Thyroid gland (tissue), 4 donors: Measurements from ENCODE around the gene TBC1D22A. TPM values are rescaled to one million over a fixed set of nuclear protein-coding genes. Genes with fewer than 3 reads are reported as not detected.

ENCODE experiments used
- DNase-seq, 2 donors: peaks; one replicate each; pipeline ENCODE4 v3.0.0-alpha.2; 2019
- H3K27ac ChIP-seq, 3 donors: fragments of 200-600 bp; sonication (generic); 1 replicate in 2 of 3; 2 replicates in 1 of 3; pipeline ENCODE4 v1.5.1; 2016 to 2019; ENCODE audit warnings: mild to moderate bottlenecking in 1 of 3, moderate library complexity in 1 of 3
- H3K27me3 ChIP-seq: fragments of 200-600 bp; sonication (generic); one replicate; pipeline ENCODE4 v1.5.1; 2019
- H3K36me3 ChIP-seq, 2 donors: fragments of 200-600 bp; sonication (generic); one replicate each; pipeline ENCODE4 v1.5.1; 2016 to 2019
- H3K4me1 ChIP-seq, 2 donors: fragments of 200-600 bp; sonication (generic); one replicate each; pipeline ENCODE4 v1.5.1; 2017 to 2019
- H3K4me3 ChIP-seq, 3 donors: fragments of 200-600 bp; sonication (generic); replicated peaks in 1 of 3; 1 replicate in 2 of 3; 2 replicates in 1 of 3; pipeline ENCODE4 v1.5.1; 2016; ENCODE audit warnings: mild to moderate bottlenecking in 1 of 3
- H3K9me3 ChIP-seq: fragments of 200-600 bp; sonication (generic); one replicate; pipeline ENCODE4 v1.5.1; 2017
- POLR2A ChIP-seq, 2 donors: fragments of 450-650 bp; IDR thresholded peaks; one replicate each; pipeline ENCODE4 v1.6.1; 2017; ENCODE audit warnings: antibody characterized with exemption in 2 of 2, mild to moderate bottlenecking in 2 of 2, moderate library complexity in 1 of 2
- WGBS, 2 donors: methylation state at CpG; one replicate each; pipeline ENCODE4 v1.1.5; 2017; 5-methylcytosine and 5-hydroxymethylcytosine counted together
- intact Hi-C: fragments of 100-400 bp; cut with DNase I; formaldehyde crosslinking; loops from one replicate; pipeline ENCODE4 v1.15.1; 2023
- total RNA-seq, 4 donors: library from RNA; depleted of rRNA; stranded (reverse); fragments of >200 nt; gene quantifications; one replicate each; pipeline ENCODE4 v1.2.3, GENCODE V29; 2016
- TF ChIP-seq, protein P1 (sequence below), 6 experiments: fragments of 200-600 bp in 3 of 6; fragments of 450-650 bp in 3 of 6; sonication (generic) in 3 of 6; IDR thresholded peaks; one replicate each; pipeline ENCODE4 v1.5.1; 2016 to 2019; ENCODE audit warnings: antibody characterized with exemption in 6 of 6, mild to moderate bottlenecking in 2 of 6, inconsistent platforms in 1 of 6, moderate library complexity in 1 of 6

The TBC1D22A gene
- total RNA-seq, 4 donors from 2014 or later: 26.7 to 34.6 (median 33.2) TPM

DNA sequence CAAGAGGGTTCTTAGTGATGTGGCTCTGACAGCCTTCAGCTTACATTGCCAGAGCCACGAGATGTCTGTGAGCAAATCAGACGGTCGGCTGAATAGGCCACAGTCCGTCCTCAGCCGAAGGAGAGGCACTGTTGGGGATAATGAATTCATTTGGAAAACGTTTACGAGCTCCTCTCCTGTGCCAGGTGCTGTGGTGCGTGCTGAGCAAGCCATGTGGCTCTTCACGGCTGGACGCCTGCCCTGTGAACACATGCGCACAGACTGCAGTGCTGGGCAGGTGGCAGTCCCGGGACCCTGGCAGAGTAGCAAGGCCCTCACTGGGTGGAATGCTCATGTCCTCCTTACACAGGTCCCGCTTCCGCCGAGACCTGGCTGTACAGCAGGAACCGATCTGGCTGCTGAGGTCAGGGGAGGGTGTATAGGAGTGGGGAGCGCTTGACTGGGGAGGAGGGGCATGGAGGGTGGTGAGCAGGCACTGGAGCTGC is 6.8 kb downstream of the TBC1D22A start:
- no peak for TF ChIP-seq POLR2A (IDR thresholded peaks at IDR 0.05)
- TF ChIP-seq, protein P1, sequence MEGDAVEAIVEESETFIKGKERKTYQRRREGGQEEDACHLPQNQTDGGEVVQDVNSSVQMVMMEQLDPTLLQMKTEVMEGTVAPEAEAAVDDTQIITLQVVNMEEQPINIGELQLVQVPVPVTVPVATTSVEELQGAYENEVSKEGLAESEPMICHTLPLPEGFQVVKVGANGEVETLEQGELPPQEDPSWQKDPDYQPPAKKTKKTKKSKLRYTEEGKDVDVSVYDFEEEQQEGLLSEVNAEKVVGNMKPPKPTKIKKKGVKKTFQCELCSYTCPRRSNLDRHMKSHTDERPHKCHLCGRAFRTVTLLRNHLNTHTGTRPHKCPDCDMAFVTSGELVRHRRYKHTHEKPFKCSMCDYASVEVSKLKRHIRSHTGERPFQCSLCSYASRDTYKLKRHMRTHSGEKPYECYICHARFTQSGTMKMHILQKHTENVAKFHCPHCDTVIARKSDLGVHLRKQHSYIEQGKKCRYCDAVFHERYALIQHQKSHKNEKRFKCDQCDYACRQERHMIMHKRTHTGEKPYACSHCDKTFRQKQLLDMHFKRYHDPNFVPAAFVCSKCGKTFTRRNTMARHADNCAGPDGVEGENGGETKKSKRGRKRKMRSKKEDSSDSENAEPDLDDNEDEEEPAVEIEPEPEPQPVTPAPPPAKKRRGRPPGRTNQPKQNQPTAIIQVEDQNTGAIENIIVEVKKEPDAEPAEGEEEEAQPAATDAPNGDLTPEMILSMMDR (IDR thresholded peaks at IDR 0.05): no peak
- Histone ChIP-seq H3K36me3 (no peaks in the 10 kb centered on the region), H3K27ac (peak overlapping the region; percentile 87 to 94 (median 89)), H3K9me3 (no peaks in the 10 kb centered on the region), H3K4me1 (peaks cover 32 to 54% of the 10 kb centered on the region in 2 donors), H3K27me3 (no peaks in the 10 kb centered on the region), H3K4me3 (no peak overlapping the region)
- DNase-seq: peak; percentile 97 to 98
- WGBS, 2 donors: 34 to 35% methylated on average over 15 to 17 of the region's 17 CpGs
- intact Hi-C loops: no loop called here

DNA sequence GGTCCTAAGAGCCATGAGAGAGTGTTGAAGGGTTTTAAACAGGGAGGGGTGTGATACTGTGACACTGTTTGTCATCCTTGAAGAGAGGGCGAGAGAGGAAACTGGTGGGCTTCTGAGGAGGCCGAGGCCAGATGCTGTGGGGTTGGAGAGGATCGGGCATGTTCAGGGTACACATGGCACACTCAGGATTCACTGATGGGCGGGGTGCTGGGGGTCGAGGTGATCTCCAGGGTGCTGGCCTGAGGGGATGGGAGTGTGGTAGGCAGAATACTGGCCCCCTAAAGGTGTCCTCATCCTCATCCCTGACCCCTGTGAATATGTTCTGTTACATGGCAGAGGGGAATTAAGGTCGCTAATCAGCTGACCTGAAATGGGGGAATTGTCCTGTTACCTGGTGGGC is 7.3 kb downstream of the TBC1D22A start:
- Histone ChIP-seq H3K4me1 (peaks cover 32 to 56% of the 10 kb centered on the region in 2 donors), H3K4me3 (no peak overlapping the region), H3K27ac (peak overlapping the region; percentile 87 to 94 (median 89)), H3K9me3 (no peaks in the 10 kb centered on the region), H3K27me3 (no peaks in the 10 kb centered on the region), H3K36me3 (no peaks in the 10 kb centered on the region)
- TF ChIP-seq, protein P1 (IDR thresholded peaks at IDR 0.05): no peak
- TF ChIP-seq POLR2A (IDR thresholded peaks at IDR 0.05): no peak
- intact Hi-C loops: no loop called here
- WGBS, 2 donors: 81 to 84% methylated on average over 6 of the region's 6 CpGs
- no peak for DNase-seq

DNA sequence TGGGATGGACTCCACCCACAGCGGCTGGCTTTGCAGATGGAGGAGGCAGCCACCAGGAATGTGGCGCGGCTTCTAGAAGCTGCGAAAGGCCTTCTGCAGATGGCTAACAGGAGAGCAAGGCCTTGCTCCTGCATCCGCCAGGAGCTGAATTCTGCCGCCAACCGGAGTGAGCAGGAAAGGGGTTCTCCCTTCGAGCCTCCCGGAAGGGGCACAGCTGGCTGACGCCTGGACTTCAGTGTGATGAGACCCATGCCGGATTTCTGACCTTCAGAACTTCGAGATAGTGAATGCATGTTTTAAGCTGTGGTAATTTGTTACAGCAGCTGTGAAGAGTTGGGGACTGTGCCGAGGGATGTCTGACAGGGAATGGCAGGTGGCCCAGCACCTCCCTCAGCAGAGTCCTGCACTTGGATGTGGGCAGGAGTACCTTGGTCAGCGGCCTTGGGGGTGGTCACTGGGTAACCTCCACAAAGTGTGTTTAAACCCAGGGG is 7.7 kb downstream of the TBC1D22A start:
- intact Hi-C loops: no loop called here
- no peaks in the 10 kb centered on the region for H3K9me3 ChIP-seq
- no peaks in the 10 kb centered on the region for H3K27me3 ChIP-seq
- H3K4me3 ChIP-seq: no peak overlapping the region
- TF ChIP-seq, protein P1 (IDR thresholded peaks at IDR 0.05): no peak
- TF ChIP-seq POLR2A (IDR thresholded peaks at IDR 0.05): no peak
- peak overlapping the region; percentile 16 to 94 (median 87) for H3K27ac ChIP-seq
- H3K4me1 ChIP-seq: peaks cover 32 to 58% of the 10 kb centered on the region in 2 donors
- no peak for DNase-seq
- no peaks in the 10 kb centered on the region for H3K36me3 ChIP-seq
- 87 to 89% methylated on average over 10 to 14 of the region's 14 CpGs for WGBS, 2 donors

DNA sequence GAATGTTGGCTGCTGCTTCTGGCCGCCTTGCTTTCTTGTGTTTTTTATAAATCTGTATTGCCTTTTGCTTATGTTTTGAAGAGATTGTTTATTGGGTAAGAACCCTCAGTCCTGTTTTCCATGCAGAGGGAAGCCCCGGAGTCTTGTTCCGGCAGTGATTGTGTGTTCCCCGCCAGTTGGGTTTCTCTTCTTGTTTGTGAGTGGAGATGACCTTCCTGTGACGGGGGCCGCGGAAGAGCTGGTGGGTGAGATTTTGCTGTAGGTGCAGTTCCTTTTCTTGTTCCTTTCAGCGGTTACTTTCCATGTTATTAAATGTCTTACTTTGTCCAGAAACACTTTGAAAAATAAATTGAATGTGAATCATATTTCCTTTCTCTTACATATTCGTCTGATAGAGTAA is 8.3 kb downstream of the TBC1D22A start:
- intact Hi-C loops: no loop called here
- no peak for DNase-seq
- 70 to 76% methylated on average over 9 of the region's 9 CpGs for WGBS, 2 donors
- Histone ChIP-seq H3K4me1 (peaks cover 32 to 63% of the 10 kb centered on the region in 2 donors), H3K27me3 (no peaks in the 10 kb centered on the region), H3K27ac (peak overlapping the region; percentile 16 to 94 (median 87)), H3K9me3 (no peaks in the 10 kb centered on the region), H3K4me3 (no peak overlapping the region), H3K36me3 (no peaks in the 10 kb centered on the region)
- TF ChIP-seq POLR2A (IDR thresholded peaks at IDR 0.05): no peak
- TF ChIP-seq, protein P1 (IDR thresholded peaks at IDR 0.05): no peak

DNA sequence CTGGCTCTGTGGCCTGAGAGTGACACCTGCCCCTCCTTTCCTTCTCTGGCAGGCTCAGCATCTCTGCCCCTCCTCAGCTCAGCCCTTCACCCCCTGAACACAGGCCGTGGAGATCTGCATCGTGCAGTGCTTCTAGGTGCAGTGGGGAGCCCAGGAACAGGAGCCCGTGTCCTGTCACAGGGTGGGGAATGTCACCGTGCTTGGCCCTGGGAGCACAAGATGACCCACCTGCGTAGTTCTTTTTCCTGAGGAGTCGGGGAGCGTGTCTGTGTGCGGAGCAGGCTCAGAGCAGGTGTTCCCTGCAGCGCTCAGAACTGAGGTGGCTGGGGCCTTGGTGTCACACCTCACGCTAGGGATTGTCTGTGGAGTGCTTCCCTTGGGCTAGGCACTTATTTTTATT is 10.6 kb downstream of the TBC1D22A start:
- DNase-seq: no peak
- Histone ChIP-seq H3K4me3 (no peak overlapping the region), H3K36me3 (no peaks in the 10 kb centered on the region), H3K4me1 (peaks cover 29 to 78% of the 10 kb centered on the region in 2 donors), H3K9me3 (no peaks in the 10 kb centered on the region), H3K27ac (peak overlapping the region in 1 of 3 donors; percentile 69), H3K27me3 (no peaks in the 10 kb centered on the region)
- WGBS, 2 donors: 88 to 97% methylated on average over 8 to 10 of the region's 10 CpGs
- TF ChIP-seq POLR2A (IDR thresholded peaks at IDR 0.05): no peak
- TF ChIP-seq, protein P1 (IDR thresholded peaks at IDR 0.05): no peak
- intact Hi-C loops: no loop called here
